Stimulated activated CD8-positive, alpha-beta memory T cell treated with anti-CD3 and anti-CD28 coated beads, Interleukin-7, amount 100 ng/mL, for 24 hours (primary cell): ENCODE data around the gene NCR1.
"Not testable (repeated sequence)": the region's sequence is repeated elsewhere in the genome, so short reads cannot be mapped to it uniquely, and the experiment has no call there.

Experiments used
- DNase-seq: peaks from one replicate; pipeline ENCODE4 v3.0.0-alpha.2; 2020; ENCODE audit warnings: low read depth

The NCR1 gene

GRCh38 chr19:54907899-54908298 is 2.0 kb downstream of the NCR1 start:
- not testable (repeated sequence) for DNase-seq

- DNase-seq = no peak
Observed at GRCh38 chr19:54916822-54917221, 10.9 kb downstream of the NCR1 start.

- no peak for DNase-seq
Observed at GRCh38 chr19:54918499-54918898, 12.6 kb downstream of the NCR1 start.

DNA sequence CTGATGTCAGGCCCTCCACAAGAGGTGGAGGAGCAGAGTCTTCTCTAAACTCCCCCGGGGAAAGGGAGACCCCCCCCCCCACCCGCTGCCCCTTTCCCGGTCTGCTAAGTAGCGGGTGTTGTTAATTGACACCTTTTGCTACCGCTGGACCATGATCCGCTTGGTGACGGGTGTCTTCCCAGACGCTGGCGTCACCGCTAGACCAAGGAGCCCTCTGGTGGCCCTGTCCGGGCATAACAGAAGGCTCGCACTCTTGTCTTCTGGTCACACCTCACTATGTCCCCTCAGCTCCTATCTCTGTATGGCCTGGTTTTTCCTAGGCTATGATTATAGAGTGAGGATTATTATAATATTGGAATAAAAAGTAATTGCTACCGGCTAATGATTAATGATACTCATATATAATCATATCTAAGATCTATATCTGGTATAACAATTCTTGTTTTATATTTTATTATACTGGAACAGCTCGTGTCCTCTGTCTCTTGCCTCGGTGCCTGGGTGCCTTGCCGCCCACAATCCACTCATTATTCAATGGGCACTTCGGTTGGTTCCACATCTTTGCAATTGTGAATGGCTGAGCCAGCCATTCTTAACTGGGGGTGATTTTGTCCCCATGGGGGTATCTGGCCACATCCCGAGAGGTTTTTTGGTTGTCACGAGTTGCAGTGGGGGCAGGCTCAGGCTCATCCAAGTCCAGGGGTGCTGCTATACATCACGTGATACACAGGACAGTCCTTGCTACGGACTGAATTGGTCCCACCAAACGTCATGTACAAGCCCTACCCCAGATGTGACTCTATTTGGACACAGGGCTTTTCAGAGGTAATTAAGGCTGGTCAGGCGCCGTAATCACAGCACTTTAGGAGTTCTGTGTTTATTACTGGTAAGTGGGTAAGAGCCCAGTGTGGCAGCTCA is 14.0 kb downstream of the NCR1 start:
- not testable (repeated sequence) for DNase-seq

DNA sequence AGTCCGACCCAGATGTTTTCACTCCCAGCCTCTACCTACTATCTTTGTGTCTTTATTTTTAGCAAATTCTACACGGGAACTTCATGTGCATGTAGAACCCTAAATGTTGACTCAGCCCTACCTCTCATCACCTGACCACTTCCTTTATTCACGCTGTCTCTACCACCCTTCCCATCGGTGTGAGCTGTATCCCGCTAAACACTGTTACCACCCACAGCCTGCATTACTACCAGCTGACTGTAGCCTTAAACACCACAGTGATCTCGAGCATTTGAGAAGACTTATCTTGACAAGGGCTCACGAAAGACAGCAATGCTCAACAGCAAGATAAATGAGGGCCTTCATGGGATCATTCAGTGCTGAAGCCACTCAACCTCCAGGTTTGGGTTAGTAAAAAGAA is 15.1 kb downstream of the NCR1 start:
- no peak for DNase-seq

DNA sequence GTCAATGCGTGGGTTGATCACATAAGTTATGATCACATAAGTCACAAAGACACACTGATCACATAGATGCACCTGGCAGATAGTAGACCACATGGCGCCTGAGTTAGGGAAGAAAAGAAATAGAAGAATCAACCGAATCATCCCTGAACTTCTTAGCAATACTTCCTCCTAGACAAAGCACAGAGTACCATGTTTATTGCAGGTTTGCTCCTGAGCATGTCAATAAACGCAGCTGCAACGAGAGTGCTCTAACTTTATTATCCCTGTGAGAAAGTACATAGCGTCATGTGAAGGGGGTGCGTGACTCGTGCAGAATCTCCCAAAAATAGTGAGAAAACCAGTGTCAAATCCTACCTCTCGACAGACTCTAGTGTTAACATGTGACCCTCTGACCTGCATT is 17.3 kb downstream of the NCR1 start:
- DNase-seq = no peak

DNA sequence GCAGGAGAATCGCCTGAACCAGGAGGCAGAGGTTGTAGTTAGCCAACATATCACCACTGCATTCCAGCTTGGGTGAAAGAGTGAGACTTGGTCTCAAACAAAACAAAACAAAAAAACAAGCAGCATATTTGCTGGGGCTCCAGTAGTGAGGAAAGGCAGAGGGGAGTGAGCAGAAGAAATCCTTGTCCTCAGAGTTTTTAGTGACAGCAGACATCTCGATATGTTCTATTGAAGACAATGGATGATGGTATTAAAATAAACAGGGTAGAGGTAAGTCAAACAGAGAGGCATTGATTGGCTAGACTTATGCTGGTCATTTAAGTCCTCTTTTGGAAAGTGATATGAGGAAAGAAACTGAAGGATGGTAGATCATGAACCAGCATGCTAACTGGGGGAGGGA is 22.4 kb downstream of the NCR1 start:
- no peak for DNase-seq

DNA sequence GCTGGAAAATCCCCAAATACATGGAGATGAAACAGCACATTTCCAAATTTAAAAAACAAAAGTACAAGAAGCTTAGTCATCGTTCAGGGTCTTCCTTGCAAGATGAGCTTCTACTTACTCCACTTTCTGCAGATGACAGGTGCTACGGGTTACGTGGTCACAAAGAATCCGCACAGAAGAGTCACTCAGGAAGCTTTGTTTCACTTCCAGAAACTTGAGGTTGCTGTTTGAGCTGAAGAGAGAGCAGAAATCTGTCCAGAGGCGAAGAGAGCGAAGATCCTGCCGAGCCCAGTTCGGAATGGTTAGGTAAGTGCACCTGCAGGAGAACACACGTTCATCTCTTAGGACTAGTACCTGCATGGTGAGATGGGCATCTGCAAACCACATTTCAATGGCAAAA is 32.0 kb downstream of the NCR1 start:
- no peak for DNase-seq

GRCh38 chr19:54938906-54939305 is 33.0 kb downstream of the NCR1 start:
- DNase-seq = no peak

DNA sequence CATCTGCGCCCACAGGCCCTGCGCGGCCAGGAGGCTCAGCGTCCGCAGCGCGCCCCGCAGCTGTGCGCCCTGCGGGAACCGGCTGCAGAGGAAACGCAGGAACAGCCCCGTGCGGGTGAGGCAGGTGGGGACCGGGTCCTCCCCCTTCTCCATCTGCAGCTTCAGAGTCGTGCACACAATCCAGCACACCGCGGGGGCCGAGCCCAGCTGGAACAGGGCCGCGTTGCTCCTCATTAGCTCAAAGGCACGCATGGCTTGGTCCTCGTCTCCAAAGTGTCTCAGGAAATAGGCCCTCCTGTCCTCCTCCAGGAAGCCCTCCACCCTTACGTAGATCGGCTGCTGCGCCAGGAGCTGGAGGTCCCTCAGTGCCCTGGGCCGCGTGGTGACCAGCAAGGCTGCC is 33.6 kb downstream of the NCR1 start:
- DNase-seq = not testable (repeated sequence)

GRCh38 chr19:54943772-54944361 is 37.9 kb downstream of the NCR1 start:
- DNase-seq = not testable (repeated sequence)

DNA sequence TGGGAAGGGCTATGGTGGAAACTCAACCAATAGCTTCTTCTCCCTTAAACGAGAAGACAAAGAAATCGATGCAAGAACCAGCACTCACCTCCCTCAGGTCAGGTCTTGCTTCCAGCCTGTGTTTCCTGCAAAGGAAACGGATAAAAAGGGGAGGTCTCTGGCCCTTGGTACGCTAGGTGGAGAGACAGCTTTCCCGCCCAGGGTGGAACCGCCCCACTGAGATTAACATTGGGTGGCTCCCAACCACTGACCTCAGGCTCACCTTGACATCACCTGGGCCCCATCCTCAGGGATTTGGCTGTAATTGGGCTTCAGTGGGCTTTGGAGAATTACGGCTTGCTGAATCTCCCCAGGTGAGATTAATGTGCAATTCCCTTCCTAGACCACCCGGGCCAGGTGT is 41.4 kb downstream of the NCR1 start, which contains the start of gene NLRP7:
Gene NLRP7, minus strand, starts transcription at position 150 of the 400 bp plus-strand sequence.
- no peak for DNase-seq

DNA sequence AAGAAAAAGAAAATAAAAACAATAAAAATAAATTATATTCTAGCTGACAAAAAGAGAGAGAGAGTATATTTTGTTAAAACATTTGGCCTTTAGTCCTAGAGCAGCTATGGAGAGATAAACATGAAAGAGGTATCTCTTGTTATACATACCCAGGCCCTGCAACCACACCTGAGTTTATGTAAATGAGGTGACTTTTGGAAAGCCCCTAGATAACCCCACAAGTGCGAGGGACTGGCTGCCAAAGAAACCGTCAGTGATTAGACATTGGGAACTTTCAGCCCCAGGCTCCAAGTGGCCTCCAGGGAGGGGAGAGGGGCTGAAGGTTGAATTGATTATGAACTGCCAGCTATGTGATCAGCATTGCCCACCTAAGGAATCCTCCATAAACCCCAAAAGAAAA is 43.5 kb downstream of the NCR1 start:
- no peak for DNase-seq

- not testable (repeated sequence) for DNase-seq
Observed at GRCh38 chr19:54950580-54950979, 44.6 kb downstream of the NCR1 start.

GRCh38 chr19:54952591-54953344 is 46.8 kb downstream of the NCR1 start:
- no peak for DNase-seq

DNA sequence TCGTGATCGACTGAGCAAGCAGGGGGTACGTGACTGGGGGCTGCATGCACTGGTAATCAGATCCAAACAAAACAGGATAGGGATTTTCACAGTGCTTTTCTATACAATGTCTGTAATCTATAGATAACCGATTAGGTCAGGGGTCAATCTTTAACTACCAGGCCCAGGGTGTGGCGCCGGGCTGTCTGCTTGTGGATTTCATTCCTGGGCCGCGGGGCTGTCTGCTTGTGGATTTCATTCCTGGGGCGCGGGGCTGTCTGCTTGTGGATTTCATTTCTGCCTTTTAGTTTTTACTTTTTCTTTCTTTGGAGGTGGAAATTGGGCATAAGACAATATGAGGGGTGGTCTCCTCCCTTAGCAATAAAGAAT is 47.4 kb downstream of the NCR1 start:
- DNase-seq = not testable (repeated sequence)

GRCh38 chr19:54955376-54955775 is 49.4 kb downstream of the NCR1 start:
- DNase-seq = no peak

DNA sequence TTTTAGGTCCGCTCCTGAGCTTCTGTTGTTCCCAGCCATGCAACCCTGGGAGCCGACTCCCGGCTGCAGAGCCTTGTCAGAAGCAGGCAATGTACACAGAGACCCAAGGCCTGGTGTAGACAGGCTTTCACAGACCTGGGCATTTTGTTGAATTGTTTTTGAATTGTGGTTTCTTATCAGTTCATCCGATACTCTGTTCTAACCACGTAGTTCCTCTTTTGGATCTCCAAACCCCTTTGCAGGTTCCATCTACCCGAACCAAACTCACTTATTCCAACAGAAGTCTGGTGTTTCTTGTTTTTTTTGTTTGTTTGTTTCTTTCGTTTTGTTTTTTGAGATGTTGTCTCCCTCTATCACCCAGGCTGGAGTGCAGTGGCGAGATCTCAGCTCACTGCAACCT is 53.9 kb downstream of the NCR1 start:
- DNase-seq = no peak
